B cell (primary cell): Measurements from ENCODE around the gene ETS1. TPM values are rescaled to one million over a fixed set of nuclear protein-coding genes. Genes with fewer than 3 reads are reported as not detected.

Experiments
- ATAC-seq: fragments of 200-7000 bp; cut with Tn5 transposase; one replicate; pipeline ENCODE4 v1.10.0; 2021; ENCODE audit warnings: low read depth, mild to moderate bottlenecking, moderate number of reproducible peaks, moderate library complexity
- CTCF ChIA-PET: fragments of 350-600 bp; sonication (Branson Sonifier 250); formaldehyde crosslinking; loops from one replicate; lab custom pipeline; 2021; ENCODE audit warnings: antibody characterized with exemption, inconsistent platforms; lab: Charles Lee
- POLR2A ChIA-PET: fragments of 350-600 bp; sonication (Branson Sonifier 250); formaldehyde crosslinking; loops from one replicate; lab custom pipeline; 2021; ENCODE audit warnings: antibody characterized with exemption; lab: Charles Lee
- DNase-seq: peaks from one replicate; pipeline ENCODE4 v3.0.0; 2013
- H2AFZ ChIP-seq: 2 replicates; pipeline ENCODE4 v1.6.1; 2012; ENCODE audit warnings: mild to moderate bottlenecking, low read depth, low read length; ENCODE audit not compliant: insufficient read depth, poor library complexity, severe bottlenecking
- H3K27ac ChIP-seq, 2 donors: 1 replicate in 1 of 2; 2 replicates in 1 of 2; pipeline ENCODE4 v1.5.1; 2012 to 2013; ENCODE audit warnings: low read length in 2 of 2, mild to moderate bottlenecking in 2 of 2, moderate library complexity in 1 of 2
- H3K27me3 ChIP-seq, 4 experiments: fragments of 200-600 bp in 1 of 4; sonication (generic) in 1 of 4; replicated peaks in 1 of 4; 1 replicate in 2 of 4; 2 replicates in 2 of 4; pipeline versions ENCODE4 v1.6.1 to v1.7.0; 2013 to 2016; ENCODE audit warnings: low read length in 3 of 4, mild to moderate bottlenecking in 2 of 4, mixed read lengths in 1 of 4, moderate library complexity in 1 of 4; ENCODE audit not compliant: insufficient read depth in 4 of 4, control insufficient read depth in 3 of 4; ENCODE audit errors: control extremely low read depth in 1 of 4
- H3K36me3 ChIP-seq, 2 experiments: replicated peaks in 1 of 2; 1 replicate in 1 of 2; 2 replicates in 1 of 2; pipeline versions ENCODE4 v1.6.1 to v1.7.1; 2013; ENCODE audit warnings: low read length in 1 of 2; ENCODE audit not compliant: insufficient read depth in 2 of 2, control insufficient read depth in 1 of 2; ENCODE audit errors: control extremely low read depth in 1 of 2, extremely low read depth in 1 of 2
- H3K4me1 ChIP-seq, 2 donors: fragments of 200-600 bp in 1 of 2; sonication (generic) in 1 of 2; 1 replicate in 1 of 2; 2 replicates in 1 of 2; pipeline versions ENCODE4 v1.5.1 to v1.6.1; 2013 to 2017; ENCODE audit warnings: low read length in 2 of 2; ENCODE audit not compliant: control insufficient read depth in 2 of 2, insufficient read depth in 2 of 2
- H3K4me2 ChIP-seq: replicated peaks from 2 replicates; pipeline ENCODE3; 2012; ENCODE audit warnings: mild to moderate bottlenecking, low read depth, low read length; ENCODE audit not compliant: poor library complexity, severe bottlenecking
- H3K4me3 ChIP-seq, 5 experiments: fragments of 200-600 bp in 1 of 5; sonication (generic) in 1 of 5; 1 replicate in 3 of 5; 2 replicates in 2 of 5; pipeline versions ENCODE4 v1.5.1 to v1.7.0; 2011 to 2016; ENCODE audit warnings: low read length in 4 of 5, mild to moderate bottlenecking in 4 of 5, low read depth in 2 of 5, control low read depth in 1 of 5, moderate library complexity in 1 of 5; ENCODE audit not compliant: insufficient read depth in 1 of 5; ENCODE audit errors: control extremely low read depth in 1 of 5, extremely low read depth in 1 of 5
- H3K79me2 ChIP-seq: fragments of 200-600 bp; sonication (generic); one replicate; pipeline ENCODE4 v1.6.0; 2016; ENCODE audit warnings: low read length; ENCODE audit not compliant: control insufficient read depth, insufficient read depth
- H3K9ac ChIP-seq: fragments of 200-600 bp; sonication (generic); 2 replicates; pipeline ENCODE4 v1.6.1; 2017; ENCODE audit warnings: mild to moderate bottlenecking, low read length, moderate library complexity
- H3K9me3 ChIP-seq, 3 donors: one replicate each; pipeline versions ENCODE4 v1.6.1 to v1.7.1; 2013; ENCODE audit warnings: low read length in 2 of 3; ENCODE audit not compliant: control insufficient read depth in 2 of 3, insufficient read depth in 1 of 3; ENCODE audit errors: control extremely low read depth in 1 of 3
- H4K20me1 ChIP-seq: 2 replicates; pipeline ENCODE4 v1.6.0; 2012; ENCODE audit warnings: mild to moderate bottlenecking, low read length; ENCODE audit not compliant: insufficient read depth, control insufficient read depth, poor library complexity, severe bottlenecking
- H3K27ac Mint-ChIP-seq: one replicate; pipeline ENCODE4 v1.8.0; 2021; ENCODE audit warnings: mixed read lengths
- H3K27me3 Mint-ChIP-seq: one replicate; pipeline ENCODE4 v1.8.0; 2021; ENCODE audit warnings: mixed read lengths
- H3K4me1 Mint-ChIP-seq: one replicate; pipeline ENCODE4 v1.8.0; 2021; ENCODE audit warnings: mixed read lengths
- H3K4me3 Mint-ChIP-seq: one replicate; pipeline ENCODE4 v1.8.0; 2021; ENCODE audit warnings: mixed read lengths
- H3K9me3 Mint-ChIP-seq: one replicate; pipeline ENCODE4 v1.8.0; 2022; ENCODE audit warnings: mixed read lengths; ENCODE audit not compliant: insufficient read depth
- EZH2 ChIP-seq: IDR thresholded peaks from 2 replicates; pipeline ENCODE4 v1.6.1; 2012; ENCODE audit warnings: borderline replicate concordance, low read depth, mild to moderate bottlenecking, moderate library complexity, low read length; ENCODE audit not compliant: insufficient read depth, poor library complexity, severe bottlenecking
- WGBS: methylation state at CpG from one replicate; pipeline ENCODE4 v1.1.5; 2013; ENCODE audit warnings: missing lambda C conversion rate; ENCODE audit not compliant: insufficient coverage; 5-methylcytosine and 5-hydroxymethylcytosine counted together
- intact Hi-C: fragments of 100-400 bp; cut with micrococcal nuclease; formaldehyde crosslinking; loops from one replicate; pipeline ENCODE4 v1.10.0; 2022
- polyA plus RNA-seq: library from polyadenylated mRNA; depleted of rRNA; stranded (reverse); fragments of >200 nt; gene quantifications from 2 replicates; pipeline ENCODE4 v1.2.3, GENCODE V29; 2012
- total RNA-seq, 2 donors: library from RNA; stranded (reverse); fragments of 120-200 nt in 1 of 2; gene quantifications; 1 replicate in 1 of 2; 2 replicates in 1 of 2; pipeline versions ENCODE4 v1.2.3 to v1.2.4, GENCODE V29; 2013 to 2022
- TF ChIP-seq, protein P1 (sequence below): fragments of 200-600 bp; IDR thresholded peaks from one replicate; pipeline ENCODE4 v1.8.0; 2022; ENCODE audit warnings: antibody characterized with exemption, mild to moderate bottlenecking

ETS1 gene
- total and polyA plus RNA-seq, 2 donors (not counting 1 experiment from before 2014, with no cell fraction given), result 115 to 271 TPM

DNA sequence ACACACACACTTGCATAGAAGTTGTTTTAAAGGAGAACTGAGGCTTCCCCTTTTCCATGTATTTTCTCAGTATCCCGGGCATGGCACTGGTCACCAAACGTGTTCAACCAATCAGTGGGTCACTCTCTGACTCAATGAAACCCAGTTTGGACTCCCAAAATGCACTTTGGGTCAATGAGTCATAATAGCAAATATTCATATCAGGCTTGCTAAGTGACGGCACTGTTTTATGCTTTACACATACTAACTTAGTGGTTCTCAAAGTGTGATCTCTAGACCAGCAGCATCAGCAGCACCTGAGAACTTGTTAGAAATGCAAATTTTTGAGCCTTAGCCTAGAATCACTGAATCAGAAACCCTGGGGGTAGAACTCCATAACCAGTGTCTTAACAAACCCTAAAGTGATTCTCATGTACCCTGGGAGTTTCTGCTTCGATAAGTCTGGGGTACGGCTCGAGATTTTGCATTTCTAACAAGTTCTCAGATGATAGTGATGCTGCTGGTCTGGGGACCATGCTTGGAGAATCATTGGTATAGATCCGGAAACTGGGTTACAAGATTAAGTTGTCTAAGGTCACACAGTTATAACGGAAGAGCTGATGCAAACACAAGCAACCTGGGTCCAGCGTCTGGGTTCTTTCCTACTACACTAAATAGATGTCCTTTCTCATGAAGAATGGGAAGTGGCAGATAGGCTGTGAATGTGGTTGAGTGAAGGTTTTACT is 35.6 kb downstream of the ETS1 start:
- peak; percentile 89 for DNase-seq
- Histone ChIP-seq H3K4me3 (peak overlapping the region in 4 of 5 experiments; percentile 5 to 58 (median 22)), H3K9ac (peak overlapping the region; percentile 55), H3K4me2 (peak overlapping the region; percentile 77), H3K27ac (peak overlapping the region; percentile 92 to 93), H3K79me2 (peaks cover 18% of the 10 kb centered on the region), H2AFZ (peak overlapping the region; percentile 13), H3K4me1 (peaks cover 71 to 78% of the 10 kb centered on the region in 2 donors), H4K20me1 (no peaks in the 10 kb centered on the region), H3K36me3 (no peaks in the 10 kb centered on the region), H3K27me3 (no peaks in the 10 kb centered on the region), H3K9me3 (no peaks in the 10 kb centered on the region)
- ChIA-PET POLR2A (interaction anchor here (1.2 to 3.2 kb wide), 9 partner anchors 12 to 78 kb away, joined by 3 to 40 read pairs (median 15); no protein-coding TSS in a partner anchor), CTCF (interaction anchor here (1.2 to 4.6 kb wide), 14 partner anchors 12 to 262 kb away, joined by 3 to 81 read pairs (median 13); no protein-coding TSS in a partner anchor)
- Mint-ChIP-seq H3K27me3 (no peaks in the 10 kb centered on the region), H3K4me3 (peak overlapping the region; percentile 85), H3K4me1 (peaks cover 78% of the 10 kb centered on the region), H3K9me3 (no peaks in the 10 kb centered on the region), H3K27ac (peak overlapping the region; percentile 99)
- intact Hi-C loops, result loop anchor here (1.0 to 5.0 kb wide), 6 partner anchors 23 to 291 kb away; no protein-coding TSS in a partner anchor
- 9% methylated on average over 6 of the region's 9 CpGs for WGBS
- TF ChIP-seq, protein P1, sequence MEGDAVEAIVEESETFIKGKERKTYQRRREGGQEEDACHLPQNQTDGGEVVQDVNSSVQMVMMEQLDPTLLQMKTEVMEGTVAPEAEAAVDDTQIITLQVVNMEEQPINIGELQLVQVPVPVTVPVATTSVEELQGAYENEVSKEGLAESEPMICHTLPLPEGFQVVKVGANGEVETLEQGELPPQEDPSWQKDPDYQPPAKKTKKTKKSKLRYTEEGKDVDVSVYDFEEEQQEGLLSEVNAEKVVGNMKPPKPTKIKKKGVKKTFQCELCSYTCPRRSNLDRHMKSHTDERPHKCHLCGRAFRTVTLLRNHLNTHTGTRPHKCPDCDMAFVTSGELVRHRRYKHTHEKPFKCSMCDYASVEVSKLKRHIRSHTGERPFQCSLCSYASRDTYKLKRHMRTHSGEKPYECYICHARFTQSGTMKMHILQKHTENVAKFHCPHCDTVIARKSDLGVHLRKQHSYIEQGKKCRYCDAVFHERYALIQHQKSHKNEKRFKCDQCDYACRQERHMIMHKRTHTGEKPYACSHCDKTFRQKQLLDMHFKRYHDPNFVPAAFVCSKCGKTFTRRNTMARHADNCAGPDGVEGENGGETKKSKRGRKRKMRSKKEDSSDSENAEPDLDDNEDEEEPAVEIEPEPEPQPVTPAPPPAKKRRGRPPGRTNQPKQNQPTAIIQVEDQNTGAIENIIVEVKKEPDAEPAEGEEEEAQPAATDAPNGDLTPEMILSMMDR, result no peak
- TF ChIP-seq EZH2, result no peak
- peak; percentile 46 for ATAC-seq

DNA sequence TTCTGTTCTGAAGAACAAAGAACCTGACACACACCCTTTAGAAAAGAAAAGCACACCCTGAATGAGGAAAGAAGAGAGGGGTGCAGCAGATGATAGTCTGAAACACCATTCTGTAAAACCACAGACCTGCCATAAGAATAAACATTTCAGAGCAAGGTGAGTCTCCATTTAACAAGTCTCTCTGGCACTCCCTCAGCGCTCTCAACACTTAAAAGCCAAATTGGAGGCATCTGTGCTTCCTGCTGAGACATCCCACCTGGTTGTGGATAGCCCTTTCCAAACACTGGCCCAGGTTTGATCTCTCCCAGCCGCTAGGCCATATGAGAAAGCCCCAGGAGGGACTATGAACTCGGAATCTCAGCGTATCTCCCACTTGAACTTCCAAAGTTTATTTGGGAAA is 36.3 kb downstream of the ETS1 start:
- peaks cover 80% of the 10 kb centered on the region for H3K4me1 Mint-ChIP-seq
- Histone ChIP-seq H3K79me2 (peaks cover 18% of the 10 kb centered on the region), H2AFZ (peak overlapping the region; percentile 13), H3K9ac (peak overlapping the region; percentile 29), H3K27ac (peak overlapping the region; percentile 92 to 93), H3K27me3 (no peaks in the 10 kb centered on the region), H3K4me3 (peak overlapping the region in 1 of 5 experiments; percentile 31), H3K36me3 (no peaks in the 10 kb centered on the region), H3K4me2 (peak overlapping the region; percentile 77), H3K9me3 (no peaks in the 10 kb centered on the region), H4K20me1 (no peaks in the 10 kb centered on the region), H3K4me1 (peaks cover 71 to 78% of the 10 kb centered on the region in 2 donors)
- peak overlapping the region; percentile 99 for H3K27ac Mint-ChIP-seq
- peak overlapping the region; percentile 85 for H3K4me3 Mint-ChIP-seq
- DNase-seq (peak; percentile 35), ATAC-seq (no peak)
- no peaks in the 10 kb centered on the region for H3K27me3 Mint-ChIP-seq
- CTCF ChIA-PET, result interaction anchor here (1.2 to 1.4 kb wide), 2 partner anchors 29 to 80 kb away, joined by 3 to 6 read pairs; no protein-coding TSS in a partner anchor
- H3K9me3 Mint-ChIP-seq, result no peaks in the 10 kb centered on the region
- intact Hi-C loops, result loop anchor here (1.0 to 5.0 kb wide), 3 partner anchors 29 to 291 kb away; no protein-coding TSS in a partner anchor
- TF ChIP-seq EZH2, result no peak
- TF ChIP-seq, protein P1, result no peak
- POLR2A ChIA-PET, result interaction anchor here (1.0 to 3.3 kb wide), 5 partner anchors 13 to 262 kb away, joined by 3 to 30 read pairs (median 4); no protein-coding TSS in a partner anchor
- no CpG with 5 or more reads among the region's 4 CpGs for WGBS
